ENCODE data around the gene FAM3D.

- TF ChIP-seq ZKSCAN1 (IDR thresholded peaks at IDR 0.05; ENCODE audit: low read depth, low read length): no peak
- TF ChIP-seq ESRRB (CRISPR knock-in tag; IDR thresholded peaks at IDR 0.05; ENCODE audit: borderline replicate concordance): no peak
- TF ChIP-seq MAX (CRISPR knock-in tag; IDR thresholded peaks at IDR 0.05): no peak
- TF ChIP-seq CTCF (IDR thresholded peaks at IDR 0.05 in 2 of 3, conservative IDR thresholded peaks at IDR 0.05 in 1 of 3; ENCODE audit: insufficient read depth in 2 of 3, low read depth in 1 of 3, low read length in 3 of 3): no peak
- TF ChIP-seq CHD2 (IDR thresholded peaks at IDR 0.05; ENCODE audit: low read depth, low read length): no peak
- TF ChIP-seq, protein P1, sequence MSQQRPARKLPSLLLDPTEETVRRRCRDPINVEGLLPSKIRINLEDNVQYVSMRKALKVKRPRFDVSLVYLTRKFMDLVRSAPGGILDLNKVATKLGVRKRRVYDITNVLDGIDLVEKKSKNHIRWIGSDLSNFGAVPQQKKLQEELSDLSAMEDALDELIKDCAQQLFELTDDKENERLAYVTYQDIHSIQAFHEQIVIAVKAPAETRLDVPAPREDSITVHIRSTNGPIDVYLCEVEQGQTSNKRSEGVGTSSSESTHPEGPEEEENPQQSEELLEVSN (IDR thresholded peaks at IDR 0.05; ENCODE audit: borderline replicate concordance in 1 of 2, extremely low read depth in 1 of 2, insufficient read depth in 1 of 2, insufficient read length in 1 of 2, low read depth in 1 of 2, low read length in 1 of 2, poor library complexity in 1 of 2, severe bottlenecking in 1 of 2): no peak
- TF ChIP-seq ZNF75A (CRISPR knock-in tag; IDR thresholded peaks at IDR 0.05): no peak
Observed at GRCh38 chr3:58637509-58637908, 29.1 kb downstream of the FAM3D start.

Measured in K562 (cell line).